KMS-11 (cell line): ENCODE measurements around the gene IL6R.

ENCODE experiments used
- H2AFZ ChIP-seq: fragments of 200-600 bp; sonication (generic); 2 replicates; pipeline ENCODE4 v1.6.1; 2016; ENCODE audit warnings: antibody characterized with exemption, mixed run types, low read depth
- H3K27ac ChIP-seq: fragments of 200-600 bp; sonication (generic); 2 replicates; pipeline ENCODE4 v1.6.1; 2016; ENCODE audit warnings: mild to moderate bottlenecking, mixed run types
- H3K27me3 ChIP-seq: fragments of 200-600 bp; sonication (generic); 2 replicates; pipeline ENCODE4 v1.6.1; 2017; ENCODE audit warnings: mild to moderate bottlenecking, low read depth, mixed run types, moderate library complexity; ENCODE audit not compliant: insufficient read depth
- H3K36me3 ChIP-seq: fragments of 200-600 bp; sonication (generic); 2 replicates; pipeline ENCODE4 v1.6.1; 2017; ENCODE audit warnings: mild to moderate bottlenecking, mixed run types; ENCODE audit not compliant: insufficient read depth
- H3K4me1 ChIP-seq: fragments of 200-600 bp; sonication (generic); 2 replicates; pipeline ENCODE4 v1.6.1; 2016; ENCODE audit warnings: mild to moderate bottlenecking, low read depth, mixed run types; ENCODE audit not compliant: poor library complexity, severe bottlenecking
- H3K4me2 ChIP-seq: fragments of 200-600 bp; sonication (generic); 2 replicates; pipeline ENCODE4 v1.7.0; 2016; ENCODE audit warnings: mild to moderate bottlenecking, mixed run types
- H3K4me3 ChIP-seq: fragments of 200-600 bp; sonication (generic); IDR thresholded peaks from 2 replicates; pipeline ENCODE4 v1.6.1; 2017; ENCODE audit warnings: low read depth, low read length, mixed read lengths; ENCODE audit not compliant: insufficient read depth
- H3K79me2 ChIP-seq: fragments of 200-600 bp; sonication (generic); 2 replicates; pipeline ENCODE4 v1.6.1; 2016; ENCODE audit warnings: low read depth, mixed run types; ENCODE audit not compliant: insufficient read depth
- H3K9ac ChIP-seq: fragments of 200-600 bp; sonication (generic); 2 replicates; pipeline ENCODE4 v1.6.1; 2016; ENCODE audit warnings: mild to moderate bottlenecking, mixed run types
- H4K20me1 ChIP-seq: fragments of 200-600 bp; sonication (generic); 2 replicates; pipeline ENCODE4 v1.6.1; 2016; ENCODE audit warnings: mild to moderate bottlenecking, mixed run types; ENCODE audit not compliant: insufficient read depth
- TF ChIP-seq, protein P1 (sequence below): fragments of 200-600 bp; sonication (generic); conservative IDR thresholded peaks from 2 replicates; pipeline ENCODE4 v1.6.1; 2017; ENCODE audit warnings: low read depth, mild to moderate bottlenecking, antibody characterized with exemption, low read length, moderate library complexity, mixed read lengths

IL6R gene

DNA sequence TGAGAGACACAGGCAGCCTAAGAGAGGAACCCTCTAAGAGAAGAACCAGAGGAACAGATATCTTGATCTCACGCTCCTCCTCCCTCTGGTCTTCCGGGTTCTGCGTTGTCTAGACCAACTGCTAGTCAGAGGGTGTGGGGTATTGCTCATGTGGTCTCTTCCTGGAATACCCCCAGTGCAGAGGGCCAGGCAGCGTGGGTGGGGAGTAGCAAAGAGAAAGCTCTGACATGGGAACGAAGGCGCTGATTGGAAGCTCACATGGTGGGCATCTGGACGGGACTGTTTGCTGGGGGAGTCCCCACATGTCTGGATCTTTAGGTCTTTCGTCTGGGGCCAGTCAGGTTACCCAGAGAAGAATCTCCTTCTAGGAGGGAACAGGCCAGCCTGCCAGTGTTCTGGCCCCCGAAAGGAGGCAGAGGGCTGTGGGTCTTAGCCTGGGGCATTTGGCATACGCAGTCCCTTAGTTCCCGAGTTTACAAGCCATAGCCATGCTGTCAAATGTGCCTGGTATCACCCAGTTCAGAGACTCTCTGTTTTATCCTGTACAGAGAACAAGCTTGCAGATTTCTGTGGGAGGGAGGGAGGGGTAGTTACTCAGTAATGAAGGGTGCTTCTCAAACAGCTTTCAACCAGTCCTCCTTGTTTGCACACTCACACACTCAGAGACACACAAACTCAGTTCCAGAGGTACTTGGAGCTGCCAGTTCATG lies 18.3 kb upstream of the IL6R start:
- TF ChIP-seq, protein P1, sequence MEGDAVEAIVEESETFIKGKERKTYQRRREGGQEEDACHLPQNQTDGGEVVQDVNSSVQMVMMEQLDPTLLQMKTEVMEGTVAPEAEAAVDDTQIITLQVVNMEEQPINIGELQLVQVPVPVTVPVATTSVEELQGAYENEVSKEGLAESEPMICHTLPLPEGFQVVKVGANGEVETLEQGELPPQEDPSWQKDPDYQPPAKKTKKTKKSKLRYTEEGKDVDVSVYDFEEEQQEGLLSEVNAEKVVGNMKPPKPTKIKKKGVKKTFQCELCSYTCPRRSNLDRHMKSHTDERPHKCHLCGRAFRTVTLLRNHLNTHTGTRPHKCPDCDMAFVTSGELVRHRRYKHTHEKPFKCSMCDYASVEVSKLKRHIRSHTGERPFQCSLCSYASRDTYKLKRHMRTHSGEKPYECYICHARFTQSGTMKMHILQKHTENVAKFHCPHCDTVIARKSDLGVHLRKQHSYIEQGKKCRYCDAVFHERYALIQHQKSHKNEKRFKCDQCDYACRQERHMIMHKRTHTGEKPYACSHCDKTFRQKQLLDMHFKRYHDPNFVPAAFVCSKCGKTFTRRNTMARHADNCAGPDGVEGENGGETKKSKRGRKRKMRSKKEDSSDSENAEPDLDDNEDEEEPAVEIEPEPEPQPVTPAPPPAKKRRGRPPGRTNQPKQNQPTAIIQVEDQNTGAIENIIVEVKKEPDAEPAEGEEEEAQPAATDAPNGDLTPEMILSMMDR: no peak
- no peaks in the 10 kb centered on the region for H4K20me1 ChIP-seq
- no peaks in the 10 kb centered on the region for H3K36me3 ChIP-seq
- no peak overlapping the region for H2AFZ ChIP-seq
- no peak overlapping the region for H3K27ac ChIP-seq
- no peaks in the 10 kb centered on the region for H3K27me3 ChIP-seq
- no peaks in the 10 kb centered on the region for H3K79me2 ChIP-seq
- H3K4me1 ChIP-seq: peaks cover 13% of the 10 kb centered on the region
- no peak overlapping the region for H3K4me2 ChIP-seq
- H3K9ac ChIP-seq: no peak overlapping the region
- H3K4me3 ChIP-seq: no peak overlapping the region

DNA sequence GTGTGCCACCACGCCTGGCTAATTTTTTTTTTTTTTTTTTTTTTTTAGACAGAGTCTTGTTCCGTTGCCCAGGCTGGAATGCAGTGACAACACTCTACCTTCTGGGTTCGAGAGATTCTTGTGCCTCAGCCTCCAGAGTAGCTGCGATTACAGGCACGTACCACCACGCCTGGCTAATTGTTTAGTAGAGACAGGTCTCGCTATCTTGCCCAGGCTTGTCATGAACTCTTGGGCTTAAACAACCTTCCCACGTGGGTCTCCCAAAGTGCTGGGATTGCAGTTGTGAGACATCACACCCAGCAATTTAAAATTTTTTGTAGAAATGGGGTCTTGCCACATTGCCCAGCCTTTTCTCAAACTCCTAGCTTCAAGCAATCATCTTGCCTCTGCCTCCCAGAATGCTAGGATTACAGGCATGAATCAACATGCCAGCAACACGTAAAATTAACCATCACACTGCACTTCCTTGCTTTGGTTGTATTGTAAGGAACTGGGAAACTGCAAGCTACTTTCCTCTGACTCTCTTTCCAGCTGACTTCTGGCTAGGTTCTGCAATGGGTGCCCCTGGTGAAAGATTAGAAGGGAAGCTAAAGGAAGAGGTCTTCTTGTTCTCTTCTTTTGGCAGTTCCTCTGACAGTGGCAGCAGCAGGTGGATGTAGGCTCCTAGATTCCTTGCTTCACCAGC lies 13.9 kb upstream of the IL6R start:
- H3K4me3 ChIP-seq: no peak overlapping the region
- no peak overlapping the region for H2AFZ ChIP-seq
- no peaks in the 10 kb centered on the region for H4K20me1 ChIP-seq
- no peaks in the 10 kb centered on the region for H3K79me2 ChIP-seq
- TF ChIP-seq, protein P1: no peak
- no peak overlapping the region for H3K9ac ChIP-seq
- no peaks in the 10 kb centered on the region for H3K36me3 ChIP-seq
- no peaks in the 10 kb centered on the region for H3K4me1 ChIP-seq
- H3K27ac ChIP-seq: no peak overlapping the region
- H3K27me3 ChIP-seq: no peaks in the 10 kb centered on the region
- H3K4me2 ChIP-seq: no peak overlapping the region

DNA sequence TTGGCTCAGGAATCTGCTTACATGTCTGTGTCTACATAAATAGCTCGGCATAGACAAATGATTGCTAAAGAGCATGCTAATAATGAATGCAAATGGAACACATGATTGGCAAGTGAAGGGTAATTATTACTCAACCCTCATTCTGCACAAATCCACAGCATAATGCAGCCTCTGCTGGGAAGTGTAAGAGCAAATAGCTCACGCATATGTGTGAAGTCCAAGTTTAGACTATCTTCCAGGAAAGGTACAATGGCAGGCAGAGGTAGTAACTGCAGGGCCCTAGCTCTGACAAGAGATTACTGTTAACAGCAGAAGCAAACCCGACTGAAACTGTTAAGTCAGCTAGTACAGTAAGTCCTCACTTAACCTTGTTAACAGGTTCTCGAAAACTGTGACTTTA lies 7.0 kb upstream of the IL6R start:
- Histone ChIP-seq H4K20me1 (no peaks in the 10 kb centered on the region), H3K9ac (peak overlapping the region; percentile 9; the same call in 1 of the 2 replicates), H3K4me1 (peaks cover 50% of the 10 kb centered on the region), H3K4me3 (peak overlapping the region; percentile 72), H3K79me2 (no peaks in the 10 kb centered on the region), H2AFZ (peak overlapping the region; percentile 48), H3K27me3 (no peaks in the 10 kb centered on the region), H3K4me2 (peak overlapping the region; percentile 68), H3K27ac (peak overlapping the region; percentile 56), H3K36me3 (no peaks in the 10 kb centered on the region)
- TF ChIP-seq, protein P1: no peak

DNA sequence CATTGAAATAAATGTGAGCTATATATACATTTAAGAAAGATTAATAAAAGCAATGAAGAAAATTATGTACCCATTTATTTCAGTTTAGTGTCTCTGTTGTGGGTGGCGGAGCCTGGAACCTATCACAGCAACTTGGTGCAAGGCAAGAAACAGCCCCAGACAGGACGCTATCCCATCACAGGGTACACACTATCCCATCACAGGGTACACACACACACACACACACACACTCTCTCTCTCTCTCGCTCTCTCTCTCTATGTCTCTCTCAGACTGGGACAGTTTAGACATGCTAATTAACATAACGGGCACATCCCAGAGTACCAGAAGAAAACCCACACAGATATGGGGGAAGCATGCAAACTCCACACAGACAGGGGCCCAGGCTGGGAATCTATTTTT lies 6.5 kb upstream of the IL6R start:
- Histone ChIP-seq H3K4me1 (peaks cover 55% of the 10 kb centered on the region), H3K27me3 (no peaks in the 10 kb centered on the region), H3K4me2 (peak overlapping the region; percentile 68), H3K36me3 (no peaks in the 10 kb centered on the region), H3K79me2 (no peaks in the 10 kb centered on the region), H2AFZ (peak overlapping the region; percentile 48), H4K20me1 (no peaks in the 10 kb centered on the region), H3K4me3 (peak overlapping the region; percentile 58), H3K9ac (peak overlapping the region; percentile 9; the same call in 1 of the 2 replicates), H3K27ac (peak overlapping the region; percentile 56)
- TF ChIP-seq, protein P1: no peak
